NCI-H524 (cell line): ENCODE results near the gene NCAPD3.
"Not testable (repeated sequence)": the region's sequence is repeated elsewhere in the genome, so short reads cannot be mapped to it uniquely, and the experiment has no call there.

Experiments
- DNase-seq, 2 experiments: peaks; one replicate each; lab custom pipeline; 2025; lab: John Stamatoyannopoulos, UW

The NCAPD3 gene

GRCh38 chr11:134132808-134133207 is 91.0 kb downstream of the NCAPD3 start:
- no peak for DNase-seq

GRCh38 chr11:134131628-134132244 is 92.0 kb downstream of the NCAPD3 start:
- DNase-seq: no peak

- no peak for DNase-seq
Measured at GRCh38 chr11:134126217-134126822, 97.4 kb downstream of the NCAPD3 start.

- DNase-seq: no peak
Measured at GRCh38 chr11:134125507-134125906, 98.3 kb downstream of the NCAPD3 start.

- DNase-seq: no peak
Measured at GRCh38 chr11:134124660-134125451, 98.9 kb downstream of the NCAPD3 start.

- DNase-seq: no peak
Measured at GRCh38 chr11:134120921-134121526, 102.7 kb downstream of the NCAPD3 start.

GRCh38 chr11:134120143-134120850 is 103.5 kb downstream of the NCAPD3 start:
- DNase-seq: no peak

GRCh38 chr11:134119094-134119493 is 104.7 kb downstream of the NCAPD3 start:
- no peak for DNase-seq

- no peak for DNase-seq
Measured at GRCh38 chr11:134118006-134118405, 105.8 kb downstream of the NCAPD3 start.

GRCh38 chr11:134116210-134116609 is 107.6 kb downstream of the NCAPD3 start:
- no peak for DNase-seq

- DNase-seq: not testable (repeated sequence)
Measured at GRCh38 chr11:134113787-134114186, 110.0 kb downstream of the NCAPD3 start.

- DNase-seq: peak in 1 of 2 experiments; percentile 1
Measured at GRCh38 chr11:134110252-134110815, 113.4 kb downstream of the NCAPD3 start.
